HG03108 (cell line): Measurements from ENCODE around the gene SEC24D.

ENCODE experiments used
- ATAC-seq: cut with Tn5 transposase; IDR thresholded peaks from one replicate; pipeline ENCODE4 v1.9.1; 2021; ENCODE audit warnings: moderate library complexity; ENCODE audit not compliant: unreplicated experiment

The SEC24D gene

GRCh38 chr4:118774989-118775388 is 60.9 kb downstream of the SEC24D start:
- no peak for ATAC-seq

- ATAC-seq: no peak
Measured at GRCh38 chr4:118774321-118774720, 61.6 kb downstream of the SEC24D start.

GRCh38 chr4:118773429-118773792 is 62.5 kb downstream of the SEC24D start:
- no peak for ATAC-seq

GRCh38 chr4:118772767-118773428 is 63.0 kb downstream of the SEC24D start:
- ATAC-seq: no peak

- no peak for ATAC-seq
Measured at GRCh38 chr4:118772081-118772766, 63.7 kb downstream of the SEC24D start.

GRCh38 chr4:118770741-118771187 is 65.2 kb downstream of the SEC24D start:
- ATAC-seq: no peak

- no peak for ATAC-seq
Measured at GRCh38 chr4:118769161-118769560, 66.8 kb downstream of the SEC24D start.

- ATAC-seq: no peak
Measured at GRCh38 chr4:118767109-118767508, 68.8 kb downstream of the SEC24D start.

GRCh38 chr4:118765399-118765798 is 70.5 kb downstream of the SEC24D start:
- no peak for ATAC-seq

GRCh38 chr4:118762730-118763477 is 73.0 kb downstream of the SEC24D start:
- no peak for ATAC-seq

- no peak for ATAC-seq
Measured at GRCh38 chr4:118762155-118762554, 73.8 kb downstream of the SEC24D start.

GRCh38 chr4:118761397-118762016 is 74.4 kb downstream of the SEC24D start:
- no peak for ATAC-seq

- peak; percentile 99 for ATAC-seq
Measured at GRCh38 chr4:118760493-118760892, 75.4 kb downstream of the SEC24D start.

- peak; percentile 22 for ATAC-seq
Measured at GRCh38 chr4:118760092-118760491, 75.8 kb downstream of the SEC24D start.

- no peak for ATAC-seq
Measured at GRCh38 chr4:118759481-118759880, 76.4 kb downstream of the SEC24D start.

- ATAC-seq: no peak
Measured at GRCh38 chr4:118758293-118758692, 77.6 kb downstream of the SEC24D start.

- no peak for ATAC-seq
Measured at GRCh38 chr4:118757761-118758251, 78.1 kb downstream of the SEC24D start.

GRCh38 chr4:118756958-118757357 is 79.0 kb downstream of the SEC24D start:
- ATAC-seq: no peak

GRCh38 chr4:118756429-118756828 is 79.5 kb downstream of the SEC24D start:
- no peak for ATAC-seq

- ATAC-seq: no peak
Measured at GRCh38 chr4:118755438-118756226, 80.3 kb downstream of the SEC24D start.
